GM23338 (cell line): ENCODE data around the gene ZNF8. TPM values are rescaled to one million over a fixed set of nuclear protein-coding genes. Genes with fewer than 3 reads are reported as not detected.

Experiments
- ATAC-seq: fragments of 200-7000 bp; cut with Tn5 transposase; 3 replicates; pipeline ENCODE4 v1.9.1; 2020
- DNase-seq: peaks from one replicate; pipeline ENCODE4 v3.0.0-alpha.2; 2015; ENCODE audit warnings: low spot score
- H2AFZ ChIP-seq: fragments of 200-600 bp; sonication (generic); 2 replicates; pipeline ENCODE4 v1.8.0; 2016; ENCODE audit warnings: antibody characterized with exemption, mild to moderate bottlenecking, moderate library complexity
- H3F3A ChIP-seq: fragments of 200-600 bp; sonication (generic); replicated peaks from 2 replicates; pipeline ENCODE4 v1.8.0; 2017; ENCODE audit warnings: antibody characterized with exemption, mixed run types, low read depth
- H3K27ac ChIP-seq: fragments of 200-600 bp; sonication (generic); 2 replicates; pipeline ENCODE4 v1.6.1; 2016; ENCODE audit warnings: low read depth
- H3K27me3 ChIP-seq: fragments of 200-600 bp; sonication (generic); 2 replicates; pipeline ENCODE4 v1.8.0; 2016; ENCODE audit warnings: mild to moderate bottlenecking, mixed run types, moderate library complexity; ENCODE audit not compliant: insufficient read depth
- H3K36me3 ChIP-seq: fragments of 200-600 bp; sonication (generic); 2 replicates; pipeline ENCODE4 v1.8.0; 2016; ENCODE audit warnings: mild to moderate bottlenecking; ENCODE audit not compliant: insufficient read depth
- H3K4me1 ChIP-seq: fragments of 200-600 bp; sonication (generic); 2 replicates; pipeline ENCODE4 v1.8.0; 2016; ENCODE audit warnings: mild to moderate bottlenecking, moderate library complexity; ENCODE audit not compliant: insufficient read depth
- H3K4me2 ChIP-seq: fragments of 200-600 bp; sonication (generic); 2 replicates; pipeline ENCODE4 v1.7.1; 2017; ENCODE audit warnings: mixed run types
- H3K4me3 ChIP-seq: fragments of 200-600 bp; sonication (generic); 2 replicates; pipeline ENCODE4 v1.6.1; 2016; ENCODE audit warnings: mixed run types
- H3K79me2 ChIP-seq: fragments of 200-600 bp; sonication (generic); replicated peaks from 2 replicates; pipeline ENCODE4 v1.8.0; 2017; ENCODE audit warnings: mild to moderate bottlenecking; ENCODE audit not compliant: insufficient read depth
- H3K9me2 ChIP-seq: fragments of 200-600 bp; sonication (generic); 2 replicates; pipeline ENCODE4 v1.8.0; 2017; ENCODE audit not compliant: insufficient read depth
- H4K20me1 ChIP-seq: fragments of 200-600 bp; sonication (generic); replicated peaks from 2 replicates; pipeline ENCODE4 v1.8.0; 2017; ENCODE audit warnings: mild to moderate bottlenecking; ENCODE audit not compliant: insufficient read depth
- H3K27ac Mint-ChIP-seq: 2 replicates; pipeline ENCODE4 v1.8.0; 2020; ENCODE audit warnings: inconsistent platforms, mild to moderate bottlenecking, moderate library complexity, mixed read lengths
- H3K27me3 Mint-ChIP-seq: 3 replicates; pipeline ENCODE4 v1.8.0; 2022; ENCODE audit warnings: low read depth, mild to moderate bottlenecking, moderate library complexity, mixed read lengths, inconsistent platforms; ENCODE audit not compliant: insufficient read depth, poor library complexity
- H3K36me3 Mint-ChIP-seq: 3 replicates; pipeline ENCODE4 v1.8.0; 2021; ENCODE audit warnings: low read depth, mild to moderate bottlenecking, inconsistent platforms, moderate library complexity, mixed read lengths
- H3K4me1 Mint-ChIP-seq: 3 replicates; pipeline ENCODE4 v1.8.0; 2020; ENCODE audit warnings: mild to moderate bottlenecking, inconsistent platforms, mixed read lengths
- H3K4me3 Mint-ChIP-seq: 3 replicates; pipeline ENCODE4 v1.8.0; 2021; ENCODE audit warnings: moderate library complexity, mild to moderate bottlenecking, inconsistent platforms, mixed read lengths
- H3K9me3 Mint-ChIP-seq: 3 replicates; pipeline ENCODE4 v1.8.0; 2020; ENCODE audit warnings: moderate library complexity, mild to moderate bottlenecking, inconsistent platforms, mixed read lengths
- CREB1 ChIP-seq: fragments of 250-450 bp; sonication (Bioruptor Pico); IDR thresholded peaks from 2 replicates; pipeline ENCODE4 v1.5.0; 2020; ENCODE audit warnings: low read depth, mild to moderate bottlenecking, moderate library complexity
- CTCF ChIP-seq, 2 experiments: fragments of 200-600 bp in 1 of 2; sonication (generic) in 1 of 2; conservative IDR thresholded peaks; 2 replicates each; pipeline versions ENCODE4 v1.5.1 to v1.6.1; 2016 to 2017; ENCODE audit warnings: antibody characterized with exemption in 2 of 2, low read depth in 2 of 2, mild to moderate bottlenecking in 2 of 2, moderate library complexity in 1 of 2
- ETS1 ChIP-seq: IDR thresholded peaks from 2 replicates; pipeline ENCODE4 v1.6.1; 2016; ENCODE audit warnings: antibody characterized with exemption
- EZH2phosphoT487 ChIP-seq: fragments of 200-600 bp; sonication (generic); IDR thresholded peaks from one replicate; pipeline ENCODE4 v1.8.1; 2018; ENCODE audit warnings: antibody characterized with exemption; ENCODE audit not compliant: unreplicated experiment
- POLR2AphosphoS5 ChIP-seq: IDR thresholded peaks from 2 replicates; pipeline ENCODE4 v1.6.1; 2016; ENCODE audit warnings: antibody characterized with exemption, low read depth
- REST ChIP-seq: IDR thresholded peaks from one replicate; pipeline ENCODE4 v1.6.1; 2018; ENCODE audit warnings: antibody characterized with exemption; ENCODE audit not compliant: unreplicated experiment
- STAT1 ChIP-seq: IDR thresholded peaks from one replicate; pipeline ENCODE4 v1.6.1; 2016; ENCODE audit warnings: antibody characterized with exemption; ENCODE audit not compliant: unreplicated experiment
- ZNF114 ChIP-seq: fragments of 250-450 bp; sonication (Bioruptor Pico); IDR thresholded peaks from 2 replicates; pipeline ENCODE4 v1.5.0; 2020; ENCODE audit warnings: mild to moderate bottlenecking, moderate library complexity
- ZNF331 ChIP-seq: fragments of 250-450 bp; sonication (Bioruptor Pico); IDR thresholded peaks from 2 replicates; pipeline ENCODE4 v1.5.0; 2020; ENCODE audit warnings: low read depth, mild to moderate bottlenecking, moderate library complexity
- polyA plus RNA-seq: library from polyadenylated mRNA; unstranded; fragments of >200 nt; fragmentation: Nextera tagmentation; extraction: Ambion mirVana; gene quantifications from 2 replicates; pipeline ENCODE4 v1.2.1, GENCODE V29; 2016
- total RNA-seq: library from RNA; depleted of rRNA; stranded (reverse); fragments of >200 nt; shearing (Covaris generic); gene quantifications from 2 replicates; pipeline ENCODE4 v1.2.3, GENCODE V29; 2014

Gene ZNF8
- total and polyA plus RNA-seq, 2 experiments from 2014 or later = 4.3 to 30.3 TPM

DNA sequence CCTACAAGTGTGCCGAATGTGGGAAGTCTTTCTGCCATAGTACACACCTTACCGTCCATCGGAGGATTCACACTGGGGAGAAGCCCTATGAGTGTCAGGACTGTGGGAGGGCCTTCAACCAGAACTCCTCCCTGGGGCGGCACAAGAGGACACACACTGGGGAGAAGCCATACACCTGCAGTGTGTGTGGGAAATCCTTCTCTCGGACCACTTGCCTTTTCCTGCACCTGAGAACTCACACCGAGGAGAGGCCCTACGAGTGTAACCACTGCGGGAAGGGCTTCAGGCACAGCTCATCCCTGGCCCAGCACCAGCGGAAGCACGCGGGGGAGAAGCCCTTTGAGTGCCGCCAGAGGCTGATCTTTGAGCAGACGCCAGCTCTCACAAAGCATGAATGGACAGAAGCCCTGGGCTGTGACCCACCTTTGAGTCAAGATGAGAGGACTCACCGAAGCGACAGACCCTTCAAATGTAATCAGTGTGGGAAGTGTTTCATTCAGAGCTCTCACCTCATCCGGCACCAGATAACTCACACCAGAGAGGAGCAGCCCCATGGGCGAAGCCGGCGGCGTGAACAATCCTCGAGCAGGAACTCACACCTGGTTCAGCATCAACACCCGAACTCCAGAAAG, 16.1 kb downstream of the ZNF8 start:
- peaks cover 2% of the 10 kb centered on the region; the same call in 2 of the 3 replicates for H3K9me3 Mint-ChIP-seq

DNA sequence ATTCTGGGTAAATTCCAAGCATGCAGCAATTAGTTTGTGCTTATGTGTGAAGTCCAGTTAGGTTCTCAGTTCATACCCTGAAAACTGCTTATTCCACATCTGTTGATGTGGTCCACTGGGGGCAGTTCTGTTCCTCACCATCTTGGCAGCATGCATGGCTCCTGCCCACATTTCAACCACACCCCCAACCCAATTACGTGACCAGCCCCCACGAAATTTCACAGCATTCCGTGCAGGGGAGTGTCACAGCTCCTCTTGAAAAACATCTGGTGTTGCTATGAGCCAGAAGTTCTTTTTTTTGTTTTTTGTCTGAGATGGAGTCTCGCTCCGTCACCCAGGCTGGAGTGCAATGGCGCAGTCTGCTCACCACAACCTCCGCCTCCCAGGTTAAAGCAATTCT, 17.3 kb downstream of the ZNF8 start:
- Histone ChIP-seq H4K20me1 (peaks cover 20% of the 10 kb centered on the region), H3K4me2 (no peak overlapping the region)
- H3K4me1 Mint-ChIP-seq = no peaks in the 10 kb centered on the region
- no peak for TF ChIP-seq EZH2phosphoT487
- TF ChIP-seq CREB1 (CRISPR knock-in tag) = no peak
- no peak for TF ChIP-seq ZNF114 (CRISPR knock-in tag)
- no peak for TF ChIP-seq ETS1
- no peak for TF ChIP-seq CTCF (conservative IDR thresholded peaks at IDR 0.05; ENCODE audit: low read depth in 2 of 2)
- no peak for TF ChIP-seq STAT1
- TF ChIP-seq REST = no peak

More for the DNA sequence above, 16.1 kb downstream of the ZNF8 start:
- no peak overlapping the region for H3K27ac ChIP-seq
- no peak overlapping the region for H3K4me3 Mint-ChIP-seq
- no peak overlapping the region for H3K4me3 ChIP-seq
- peaks cover under 1% of the 10 kb centered on the region; the same call in 1 of the 2 replicates for H3F3A ChIP-seq
- H3K36me3 Mint-ChIP-seq = peaks cover 85% of the 10 kb centered on the region
- H4K20me1 ChIP-seq = peaks cover 13% of the 10 kb centered on the region
- DNase-seq = no peak
- no peak overlapping the region for H3K27ac Mint-ChIP-seq
- H3K4me1 Mint-ChIP-seq = no peaks in the 10 kb centered on the region
- H3K9me2 ChIP-seq = no peaks in the 10 kb centered on the region
- H3K4me2 ChIP-seq = no peak overlapping the region
- no peaks in the 10 kb centered on the region for H3K4me1 ChIP-seq
- peaks cover 57% of the 10 kb centered on the region for H3K36me3 ChIP-seq
- peaks cover 2% of the 10 kb centered on the region for H3K27me3 Mint-ChIP-seq
- peaks cover 45% of the 10 kb centered on the region for H3K79me2 ChIP-seq
- ATAC-seq = no peak
- H2AFZ ChIP-seq = no peak overlapping the region
- no peaks in the 10 kb centered on the region for H3K27me3 ChIP-seq
- TF ChIP-seq ZNF331 = no peak
- no peak for TF ChIP-seq CTCF (conservative IDR thresholded peaks at IDR 0.05; ENCODE audit: low read depth in 2 of 2)
- TF ChIP-seq EZH2phosphoT487 = no peak
- no peak for TF ChIP-seq ETS1
- no peak for TF ChIP-seq ZNF114 (CRISPR knock-in tag)
- TF ChIP-seq POLR2AphosphoS5 = no peak

More for the DNA sequence above, 17.3 kb downstream of the ZNF8 start:
- H3K27me3 Mint-ChIP-seq = peaks cover 2% of the 10 kb centered on the region
- H3K4me3 ChIP-seq = no peak overlapping the region
- peaks cover 55% of the 10 kb centered on the region for H3K36me3 ChIP-seq
- no peak overlapping the region for H2AFZ ChIP-seq
- no peak overlapping the region for H3K4me3 Mint-ChIP-seq
- H3K27ac ChIP-seq = no peak overlapping the region
- DNase-seq (no peak), ATAC-seq (no peak)
- peaks cover 50% of the 10 kb centered on the region for H3K79me2 ChIP-seq
- no peaks in the 10 kb centered on the region for H3K9me2 ChIP-seq
- no peaks in the 10 kb centered on the region for H3K4me1 ChIP-seq
- H3K27ac Mint-ChIP-seq = no peak overlapping the region; the same call in 1 of the 2 replicates
- peaks cover 2% of the 10 kb centered on the region; the same call in 2 of the 3 replicates for H3K9me3 Mint-ChIP-seq
- H3F3A ChIP-seq = peaks cover 4% of the 10 kb centered on the region; the same call in 1 of the 2 replicates
- no peaks in the 10 kb centered on the region for H3K27me3 ChIP-seq
- peaks cover 86% of the 10 kb centered on the region for H3K36me3 Mint-ChIP-seq
